Stimulated activated CD4-positive, alpha-beta T cell treated with anti-CD3 and anti-CD28 coated beads, Interleukin-4, amount 100 ng/mL, for 48 hours (primary cell): ENCODE data around the gene CYLD.

Experiments used
- DNase-seq, 2 donors: peaks; one replicate each; pipeline ENCODE4 v3.0.0-alpha.2; 2020; ENCODE audit warnings: low read depth in 2 of 2

Gene CYLD

GRCh38 chr16:50842589-50842988, 100.7 kb downstream of the CYLD start:
- DNase-seq = peak in 1 of 2 donors; percentile 25

GRCh38 chr16:50844840-50845239, 103.0 kb downstream of the CYLD start:
- no peak for DNase-seq

- DNase-seq = no peak
Observed at GRCh38 chr16:50845296-50845695, 103.4 kb downstream of the CYLD start.

GRCh38 chr16:50846511-50846910, 104.6 kb downstream of the CYLD start:
- no peak for DNase-seq

GRCh38 chr16:50847166-50847565, 105.3 kb downstream of the CYLD start:
- no peak for DNase-seq

DNA sequence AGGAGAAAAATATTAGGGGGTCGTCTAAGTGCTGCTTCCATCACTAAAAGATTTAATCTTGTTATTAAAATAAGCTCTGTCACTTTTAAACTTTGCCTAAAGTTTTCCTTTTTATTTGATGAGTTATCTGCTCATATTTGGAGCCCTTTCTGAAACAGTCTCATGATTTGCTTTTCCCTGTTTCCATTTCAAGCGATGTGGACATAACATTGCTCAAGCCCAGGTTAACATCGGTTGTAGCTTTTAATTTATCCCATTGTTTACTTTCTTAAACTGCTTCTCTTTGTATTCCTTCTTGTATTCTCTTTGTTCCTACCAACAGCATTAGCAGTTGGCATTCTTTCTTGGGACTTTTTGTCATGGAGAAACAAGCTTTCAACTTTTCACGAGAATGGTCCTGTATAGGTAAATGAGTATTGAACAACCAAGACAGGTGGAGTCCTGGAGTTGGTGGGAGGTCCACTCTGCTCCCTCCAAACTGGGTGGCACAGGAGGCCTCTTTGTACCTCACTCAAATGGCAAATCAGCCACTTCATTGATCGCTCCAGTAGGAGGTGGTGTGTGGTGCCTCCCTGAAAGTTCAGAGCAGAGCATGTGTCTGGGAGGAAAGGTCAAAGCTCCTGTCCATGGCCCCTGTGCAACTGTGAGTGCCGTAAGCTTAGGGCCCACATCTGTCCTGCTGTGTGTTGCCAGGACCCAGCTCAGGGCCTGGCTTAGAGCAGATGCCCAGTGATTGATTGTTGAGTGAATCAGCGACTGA, 107.0 kb downstream of the CYLD start:
- DNase-seq = no peak
